Keratinocyte (primary cell): ENCODE measurements around the gene TMEM132E. TPM values are rescaled to one million over a fixed set of nuclear protein-coding genes. Genes with fewer than 3 reads are reported as not detected.

Experiments
- DNase-seq: peaks from one replicate; pipeline ENCODE4 v3.0.0-alpha.2; 2011; ENCODE audit warnings: low read depth, missing footprints, low spot score
- FAIRE-seq: peaks from 2 replicates; lab custom pipeline; 2011; peaks lifted over from hg19 to GRCh38; lab: Jason Lieb, UNC
- H2AFZ ChIP-seq: 2 replicates; pipeline ENCODE4 v1.6.0; 2012; ENCODE audit warnings: low read length, control low read depth, inconsistent platforms; ENCODE audit not compliant: control insufficient read depth
- H3K27ac ChIP-seq: 2 replicates; pipeline ENCODE4 v1.5.1; 2011; ENCODE audit warnings: low read length; ENCODE audit not compliant: control insufficient read depth, insufficient read depth
- H3K27me3 ChIP-seq: 3 replicates; pipeline ENCODE4 v1.6.0; 2011; ENCODE audit warnings: low read length; ENCODE audit not compliant: control insufficient read depth, insufficient read depth; ENCODE audit errors: extremely low read depth
- H3K36me3 ChIP-seq, 2 experiments: 2 replicates in 1 of 2; 3 replicates in 1 of 2; pipeline ENCODE4 v1.5.1; 2011; ENCODE audit warnings: low read length in 2 of 2, mild to moderate bottlenecking in 1 of 2; ENCODE audit not compliant: control insufficient read depth in 2 of 2, insufficient read depth in 2 of 2; ENCODE audit errors: extremely low read depth in 1 of 2
- H3K4me1 ChIP-seq: 3 replicates; pipeline ENCODE4 v1.5.1; 2011; ENCODE audit warnings: low read length; ENCODE audit not compliant: control insufficient read depth, insufficient read depth; ENCODE audit errors: extremely low read depth
- H3K4me2 ChIP-seq: 3 replicates; pipeline ENCODE4 v1.6.0; 2011; ENCODE audit warnings: low read depth, low read length; ENCODE audit not compliant: control insufficient read depth, insufficient read depth; ENCODE audit errors: extremely low read depth
- H3K4me3 ChIP-seq, 3 experiments: fragments of 200-600 bp in 1 of 3; sonication (generic) in 1 of 3; 2 replicates in 2 of 3; 3 replicates in 1 of 3; pipeline ENCODE4 v1.5.1; 2011 to 2016; ENCODE audit warnings: low read length in 3 of 3, mild to moderate bottlenecking in 3 of 3, control low read depth in 2 of 3, inconsistent platforms in 1 of 3, low read depth in 1 of 3, mixed read lengths in 1 of 3, mixed run types in 1 of 3, moderate library complexity in 1 of 3; ENCODE audit not compliant: control insufficient read depth in 2 of 3, insufficient read depth in 2 of 3; ENCODE audit errors: extremely low read depth in 1 of 3
- H3K79me2 ChIP-seq: 2 replicates; pipeline ENCODE4 v1.6.0; 2012; ENCODE audit warnings: low read length; ENCODE audit not compliant: control insufficient read depth, insufficient read depth
- H3K9ac ChIP-seq: 3 replicates; pipeline ENCODE4 v1.6.0; 2011; ENCODE audit warnings: low read length; ENCODE audit not compliant: control insufficient read depth, insufficient read depth; ENCODE audit errors: extremely low read depth
- H3K9me1 ChIP-seq: 3 replicates; pipeline ENCODE4 v1.6.0; 2011; ENCODE audit warnings: low read length; ENCODE audit not compliant: control insufficient read depth, insufficient read depth; ENCODE audit errors: extremely low read depth
- H3K9me3 ChIP-seq: 2 replicates; pipeline ENCODE4 v1.5.1; 2012; ENCODE audit warnings: low read depth, low read length; ENCODE audit not compliant: control insufficient read depth
- H4K20me1 ChIP-seq: 3 replicates; pipeline ENCODE4 v1.6.0; 2011; ENCODE audit warnings: low read length; ENCODE audit not compliant: control insufficient read depth, insufficient read depth; ENCODE audit errors: extremely low read depth
- CTCF ChIP-seq, 3 experiments: IDR thresholded peaks in 1 of 3; conservative IDR thresholded peaks in 1 of 3; optimal IDR thresholded peaks in 1 of 3; 2 replicates in 2 of 3; 3 replicates in 1 of 3; pipeline versions ENCODE3 to v1.5.1; 2011; ENCODE audit warnings: low read length in 3 of 3, mild to moderate bottlenecking in 3 of 3, moderate library complexity in 2 of 3, control low read depth in 1 of 3, inconsistent platforms in 1 of 3; ENCODE audit not compliant: insufficient read depth in 2 of 3; ENCODE audit errors: extremely low read depth in 1 of 3
- EZH2 ChIP-seq: IDR thresholded peaks from one replicate; pipeline ENCODE4 v1.6.1; 2012; ENCODE audit warnings: inconsistent platforms, mild to moderate bottlenecking, low read length, moderate library complexity
- dilution Hi-C: fragments of 300-500 bp; cut with MboI; formaldehyde crosslinking; loops from one replicate; pipeline ENCODE4 v1.7.0; 2020; ENCODE audit warnings: low sequenced_read_pairs; ENCODE audit not compliant: extremely low pct_ligation_motif_present
- polyA plus RNA-seq, 5 experiments: library from polyadenylated mRNA; depleted of rRNA in 3 of 5; stranded (reverse) in 3 of 5; stranded (forward) in 1 of 5; unstranded in 1 of 5; fragments of >200 nt; gene quantifications; 1 replicate in 1 of 5; 2 replicates in 3 of 5; 3 replicates in 1 of 5; pipeline versions ENCODE4 v1.2.1 to v1.2.3, GENCODE V29; 2011 to 2012; ENCODE audit warnings: missing spikeins in 2 of 5, low read depth in 1 of 5, low replicate concordance in 1 of 5

TMEM132E gene
- polyA plus RNA-seq, 1 donor (not counting 4 experiments of a cell fraction or from before 2014, with no cell fraction given), result not detected

- no peak overlapping the region for H2AFZ ChIP-seq
- no peak overlapping the region for H3K27ac ChIP-seq
- dilution Hi-C loops, result loop anchor here (5.0 to 25.0 kb wide), 2 partner anchors 62 to 197 kb away; no protein-coding TSS in a partner anchor
- H3K9me3 ChIP-seq, result no peaks in the 10 kb centered on the region
- H3K27me3 ChIP-seq, result peaks cover 27% of the 10 kb centered on the region
- DNase-seq (no peak), FAIRE-seq (no peak)
- H3K36me3 ChIP-seq, result no peaks in the 10 kb centered on the region
- no peak for TF ChIP-seq CTCF (optimal IDR thresholded peaks at IDR 0.05 in 1 of 3, IDR thresholded peaks at IDR 0.05 in 1 of 3, conservative IDR thresholded peaks at IDR 0.05 in 1 of 3; ENCODE audit: extremely low read depth in 1 of 3, insufficient read depth in 2 of 3, low read length in 3 of 3)
- TF ChIP-seq EZH2, result no peak
- H3K79me2 ChIP-seq, result no peaks in the 10 kb centered on the region
- no peaks in the 10 kb centered on the region for H3K9me1 ChIP-seq
- no peaks in the 10 kb centered on the region for H3K4me1 ChIP-seq
- H4K20me1 ChIP-seq, result no peaks in the 10 kb centered on the region
- no peak overlapping the region for H3K4me3 ChIP-seq
- no peak overlapping the region for H3K9ac ChIP-seq
- H3K4me2 ChIP-seq, result no peak overlapping the region
These were observed 55.3 kb downstream of the TMEM132E start for GRCh38 chr17:34634551-34635160.

DNA sequence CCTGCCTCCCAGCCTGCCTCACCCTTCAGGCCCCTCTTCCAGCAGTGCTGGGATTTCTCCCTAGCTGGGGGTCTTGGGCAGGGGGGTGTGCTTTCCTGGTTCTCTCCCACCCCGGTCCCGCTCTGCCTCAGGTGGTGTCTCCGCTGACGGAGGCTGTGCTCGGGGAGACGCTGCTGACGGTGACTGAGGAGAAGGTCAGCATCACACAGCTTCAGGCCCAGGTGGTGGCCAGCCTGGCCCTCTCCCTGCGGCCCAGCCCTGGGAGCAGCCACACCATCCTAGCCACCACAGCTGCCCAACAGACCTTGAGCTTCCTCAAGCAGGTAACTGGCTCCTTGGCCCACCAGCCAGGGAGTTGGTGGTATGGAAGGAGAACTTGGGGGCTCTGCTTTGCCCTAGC, 56.5 kb downstream of the TMEM132E start:
- no peak for FAIRE-seq
- Histone ChIP-seq H3K9me3 (no peaks in the 10 kb centered on the region), H3K4me1 (no peaks in the 10 kb centered on the region), H4K20me1 (no peaks in the 10 kb centered on the region), H3K27ac (no peak overlapping the region), H3K27me3 (peaks cover 27% of the 10 kb centered on the region), H2AFZ (no peak overlapping the region), H3K9me1 (no peaks in the 10 kb centered on the region), H3K36me3 (no peaks in the 10 kb centered on the region), H3K4me3 (no peak overlapping the region), H3K9ac (no peak overlapping the region), H3K79me2 (no peaks in the 10 kb centered on the region), H3K4me2 (no peak overlapping the region)
- TF ChIP-seq CTCF (optimal IDR thresholded peaks at IDR 0.05 in 1 of 3, IDR thresholded peaks at IDR 0.05 in 1 of 3, conservative IDR thresholded peaks at IDR 0.05 in 1 of 3; ENCODE audit: extremely low read depth in 1 of 3, insufficient read depth in 2 of 3, low read length in 3 of 3), result no peak
- no peak for TF ChIP-seq EZH2
- no peak for DNase-seq
- dilution Hi-C loops, result loop anchor here (25.0 kb wide), 1 partner anchor 199 kb away; no protein-coding TSS in a partner anchor
